BLaER1 treated with 17β-estradiol and CSF1 and Interleukin-3, amounts not matched to agents 10 nM and 100 nM (cell line): ENCODE measurements around the gene GLRX.

Source experiments
- H3K27ac ChIP-seq, 11 experiments: shearing (Covaris generic); formaldehyde crosslinking; 2 replicates each; pipeline ENCODE4 v1.8.1; 2022
- H3K27me3 ChIP-seq, 11 experiments: shearing (Covaris generic); formaldehyde crosslinking; 2 replicates each; pipeline ENCODE4 v1.8.1; 2022
- H3K36me3 ChIP-seq, 11 experiments: shearing (Covaris generic); formaldehyde crosslinking; 2 replicates each; pipeline ENCODE4 v1.8.1; 2022
- H3K4me1 ChIP-seq, 10 experiments: shearing (Covaris generic); formaldehyde crosslinking; 2 replicates each; pipeline ENCODE4 v1.8.1; 2022
- H3K4me2 ChIP-seq, 11 experiments: shearing (Covaris generic); formaldehyde crosslinking; 2 replicates each; pipeline ENCODE4 v1.8.1; 2022
- H3K4me3 ChIP-seq, 10 experiments: shearing (Covaris generic); formaldehyde crosslinking; 2 replicates each; pipeline ENCODE4 v1.8.1; 2022
- H3K9ac ChIP-seq, 11 experiments: shearing (Covaris generic); formaldehyde crosslinking; 2 replicates each; pipeline ENCODE4 v1.8.1; 2022
- H3K9me3 ChIP-seq, 11 experiments: shearing (Covaris generic); formaldehyde crosslinking; replicated peaks in 1 of 11; 2 replicates each; pipeline ENCODE4 v1.8.1; 2022
- H4K20me1 ChIP-seq, 11 experiments: shearing (Covaris generic); formaldehyde crosslinking; 2 replicates each; pipeline ENCODE4 v1.8.1; 2022
- Cebpa-rat ChIP-seq, 11 experiments: shearing (Covaris generic); IDR thresholded peaks; 2 replicates each; pipeline ENCODE4 v1.8.1; 2022

Gene GLRX

GRCh38 chr5:95846554-95847260, 24.2 kb upstream of the GLRX start:
- Histone ChIP-seq H4K20me1 (no peaks in the 10 kb centered on the region), H3K9me3 (peaks cover 0 to 8% (median 3%) of the 10 kb centered on the region in 11 experiments; a peak in 8 of 22 replicates), H3K27ac (peak overlapping the region in 2 of 11 experiments; percentile 8 to 47; a peak in 2 of 22 replicates), H3K4me3 (no peak overlapping the region), H3K4me1 (peaks cover 19 to 63% (median 46%) of the 10 kb centered on the region in 10 experiments), H3K36me3 (no peaks in the 10 kb centered on the region), H3K27me3 (no peaks in the 10 kb centered on the region), H3K9ac (no peak overlapping the region; a peak in 1 of 22 replicates), H3K4me2 (peak overlapping the region in 3 of 11 experiments; percentile 1 to 95 (median 47); a peak in 5 of 22 replicates)
- no peak for TF ChIP-seq Cebpa-rat (IDR thresholded peaks at IDR 0.05)

- H3K4me1 ChIP-seq = peaks cover 21 to 71% (median 56%) of the 10 kb centered on the region in 10 experiments
- peak overlapping the region in 5 of 11 experiments; percentile 18 to 97 (median 82); a peak in 8 of 22 replicates for H3K4me2 ChIP-seq
- no peaks in the 10 kb centered on the region for H3K27me3 ChIP-seq
- H3K27ac ChIP-seq = no peak overlapping the region
- no peaks in the 10 kb centered on the region for H3K9me3 ChIP-seq
- H3K4me3 ChIP-seq = no peak overlapping the region
- no peaks in the 10 kb centered on the region for H3K36me3 ChIP-seq
- H4K20me1 ChIP-seq = no peaks in the 10 kb centered on the region
- H3K9ac ChIP-seq = no peak overlapping the region
- TF ChIP-seq Cebpa-rat (IDR thresholded peaks at IDR 0.05) = no peak
These were observed 22.9 kb upstream of the GLRX start for GRCh38 chr5:95845391-95845790.

GRCh38 chr5:95843733-95844223, 21.3 kb upstream of the GLRX start:
- Histone ChIP-seq H3K4me1 (peaks cover 21 to 82% (median 67%) of the 10 kb centered on the region in 10 experiments), H3K9ac (peak overlapping the region in 10 of 11 experiments; percentile 11 to 75 (median 58); a peak in 14 of 22 replicates), H4K20me1 (no peaks in the 10 kb centered on the region), H3K4me3 (no peak overlapping the region), H3K27ac (peak overlapping the region; percentile 67 to 98 (median 86); a peak in 21 of 22 replicates), H3K36me3 (no peaks in the 10 kb centered on the region), H3K9me3 (no peaks in the 10 kb centered on the region), H3K27me3 (no peaks in the 10 kb centered on the region), H3K4me2 (peak overlapping the region in 10 of 11 experiments; percentile 61 to 97 (median 72); a peak in 19 of 22 replicates)
- no peak for TF ChIP-seq Cebpa-rat (IDR thresholded peaks at IDR 0.05)

- H3K27ac ChIP-seq = peak overlapping the region; percentile 67 to 98 (median 86); a peak in 21 of 22 replicates
- peaks cover 21 to 90% (median 75%) of the 10 kb centered on the region in 10 experiments for H3K4me1 ChIP-seq
- H3K27me3 ChIP-seq = no peaks in the 10 kb centered on the region
- no peaks in the 10 kb centered on the region for H3K36me3 ChIP-seq
- no peaks in the 10 kb centered on the region for H4K20me1 ChIP-seq
- H3K4me3 ChIP-seq = no peak overlapping the region
- TF ChIP-seq Cebpa-rat (IDR thresholded peaks at IDR 0.05) = no peak
- H3K4me2 ChIP-seq = peak overlapping the region; percentile 61 to 97 (median 71)
- no peaks in the 10 kb centered on the region for H3K9me3 ChIP-seq
- peak overlapping the region; percentile 11 to 75 (median 58); a peak in 18 of 22 replicates for H3K9ac ChIP-seq
These were observed 20.5 kb upstream of the GLRX start for GRCh38 chr5:95842854-95843544.

GRCh38 chr5:95841914-95842812, 19.6 kb upstream of the GLRX start:
- no peaks in the 10 kb centered on the region for H4K20me1 ChIP-seq
- peak in 7 of 11 experiments; percentile 11 to 77 (median 19); a peak in 5 of 22 replicates for TF ChIP-seq Cebpa-rat (IDR thresholded peaks at IDR 0.05)
- no peaks in the 10 kb centered on the region for H3K36me3 ChIP-seq
- H3K27me3 ChIP-seq = no peaks in the 10 kb centered on the region
- H3K4me1 ChIP-seq = peaks cover 21 to 98% (median 83%) of the 10 kb centered on the region in 10 experiments
- 0 out of 20 replicates have a peak overlapping the region, but pooled peaks of 1 of the 10 experiments have one; percentile 21 for H3K4me3 ChIP-seq
- H3K9me3 ChIP-seq = no peaks in the 10 kb centered on the region
- H3K27ac ChIP-seq = peak overlapping the region; percentile 60 to 98 (median 86); a peak in 21 of 22 replicates
- peak overlapping the region in 10 of 11 experiments; percentile 2 to 64 (median 48); a peak in 11 of 22 replicates for H3K9ac ChIP-seq
- H3K4me2 ChIP-seq = peak overlapping the region; percentile 61 to 97 (median 71)

GRCh38 chr5:95840956-95841705, 18.6 kb upstream of the GLRX start:
- Histone ChIP-seq H3K9ac (peak overlapping the region in 6 of 11 experiments; percentile 2 to 51 (median 24); a peak in 7 of 22 replicates), H3K9me3 (no peaks in the 10 kb centered on the region), H3K4me1 (peaks cover 29 to 100% (median 87%) of the 10 kb centered on the region in 10 experiments), H3K27ac (peak overlapping the region; percentile 60 to 98 (median 86)), H3K27me3 (no peaks in the 10 kb centered on the region), H3K4me3 (0 out of 20 replicates have a peak overlapping the region, but pooled peaks of 1 of the 10 experiments have one; percentile 21), H4K20me1 (no peaks in the 10 kb centered on the region), H3K36me3 (no peaks in the 10 kb centered on the region), H3K4me2 (peak overlapping the region in 10 of 11 experiments; percentile 61 to 97 (median 72); a peak in 20 of 22 replicates)
- no peak for TF ChIP-seq Cebpa-rat (IDR thresholded peaks at IDR 0.05)

GRCh38 chr5:95839658-95840057, 17.1 kb upstream of the GLRX start:
- Histone ChIP-seq H3K36me3 (no peaks in the 10 kb centered on the region), H3K27me3 (no peaks in the 10 kb centered on the region), H3K9ac (no peak overlapping the region; a peak in 1 of 22 replicates), H4K20me1 (no peaks in the 10 kb centered on the region), H3K4me2 (peak overlapping the region in 7 of 11 experiments; percentile 31 to 97 (median 93); a peak in 12 of 22 replicates), H3K4me1 (peaks cover 39 to 92% (median 89%) of the 10 kb centered on the region in 10 experiments), H3K9me3 (no peaks in the 10 kb centered on the region), H3K27ac (peak overlapping the region; percentile 7 to 98 (median 86); a peak in 19 of 22 replicates), H3K4me3 (no peak overlapping the region)
- no peak for TF ChIP-seq Cebpa-rat (IDR thresholded peaks at IDR 0.05)
